HL-60 (cell line): ENCODE data around the gene C17orf100.

ENCODE experiments used
- DNase-seq, 2 experiments: peaks; one replicate each; pipeline ENCODE4 v3.0.0-alpha.2; 2010 to 2020; ENCODE audit warnings: low read depth in 1 of 2, low spot score in 1 of 2
- H3K27ac ChIP-seq: fragments of 250-450 bp; sonication (Bioruptor Pico); replicated peaks from 2 replicates; pipeline ENCODE4 v1.5.1; 2020; ENCODE audit warnings: mild to moderate bottlenecking, moderate library complexity
- H3K27me3 ChIP-seq: fragments of 250-450 bp; sonication (Bioruptor Pico); 2 replicates; pipeline ENCODE4 v1.5.1; 2021; ENCODE audit warnings: mild to moderate bottlenecking, moderate library complexity; ENCODE audit not compliant: insufficient read depth, poor library complexity, severe bottlenecking
- H3K4me3 ChIP-seq: replicated peaks from 2 replicates; pipeline ENCODE4 v1.5.1; 2011; ENCODE audit warnings: mild to moderate bottlenecking, control low read depth, low read length; ENCODE audit not compliant: insufficient read depth
- GABPA ChIP-seq: IDR thresholded peaks from 2 replicates; pipeline ENCODE4 v1.6.1; 2012; ENCODE audit warnings: low read depth
- POLR2AphosphoS5 ChIP-seq: IDR thresholded peaks from 2 replicates; pipeline ENCODE4 v1.6.1; 2012; ENCODE audit warnings: low read depth
- SPI1 ChIP-seq: IDR thresholded peaks from 2 replicates; pipeline ENCODE4 v1.6.1; 2012; ENCODE audit warnings: low read depth, mild to moderate bottlenecking, borderline replicate concordance
- TF ChIP-seq, protein P1 (sequence below): IDR thresholded peaks from one replicate; pipeline ENCODE4 v1.5.1; 2011; ENCODE audit warnings: low read length, control low read depth, inconsistent platforms; ENCODE audit not compliant: insufficient read depth
- TF ChIP-seq, protein P2 (sequence below): IDR thresholded peaks from 2 replicates; pipeline ENCODE4 v1.6.1; 2012; ENCODE audit warnings: low read depth; ENCODE audit not compliant: insufficient replicate concordance

Gene C17orf100

DNA sequence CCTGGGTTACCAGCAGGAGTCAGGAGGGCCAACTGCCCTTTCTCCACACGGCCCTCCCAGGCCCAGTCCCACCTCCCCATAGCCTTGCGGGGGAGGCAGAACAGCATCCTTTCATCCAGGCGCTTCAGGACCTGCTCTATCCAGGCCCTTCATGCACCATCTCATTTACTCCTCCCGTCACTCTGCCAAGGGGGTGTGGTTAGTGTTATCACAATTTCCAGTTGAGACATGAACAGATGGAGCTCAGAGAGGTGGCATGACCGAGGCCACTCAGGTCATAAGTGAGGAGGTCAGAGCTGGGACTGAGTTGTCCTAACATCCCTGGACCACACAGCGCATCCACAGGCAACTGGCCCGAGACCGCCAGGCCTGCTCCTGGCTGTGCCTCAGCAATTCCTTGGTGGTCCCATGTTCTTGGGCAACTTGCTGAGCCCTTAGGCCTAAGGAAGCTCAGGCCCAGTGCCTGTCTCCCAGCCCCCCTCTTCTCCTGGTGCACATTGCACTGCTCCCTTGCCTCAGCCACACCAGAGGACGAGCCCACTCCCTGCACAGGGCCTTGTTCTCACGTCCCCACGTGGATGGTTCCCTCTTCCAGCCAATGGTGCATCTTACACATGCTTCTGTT is 23.8 kb downstream of the C17orf100 start:
- TF ChIP-seq GABPA: no peak
- TF ChIP-seq POLR2AphosphoS5: no peak
- TF ChIP-seq, protein P1, sequence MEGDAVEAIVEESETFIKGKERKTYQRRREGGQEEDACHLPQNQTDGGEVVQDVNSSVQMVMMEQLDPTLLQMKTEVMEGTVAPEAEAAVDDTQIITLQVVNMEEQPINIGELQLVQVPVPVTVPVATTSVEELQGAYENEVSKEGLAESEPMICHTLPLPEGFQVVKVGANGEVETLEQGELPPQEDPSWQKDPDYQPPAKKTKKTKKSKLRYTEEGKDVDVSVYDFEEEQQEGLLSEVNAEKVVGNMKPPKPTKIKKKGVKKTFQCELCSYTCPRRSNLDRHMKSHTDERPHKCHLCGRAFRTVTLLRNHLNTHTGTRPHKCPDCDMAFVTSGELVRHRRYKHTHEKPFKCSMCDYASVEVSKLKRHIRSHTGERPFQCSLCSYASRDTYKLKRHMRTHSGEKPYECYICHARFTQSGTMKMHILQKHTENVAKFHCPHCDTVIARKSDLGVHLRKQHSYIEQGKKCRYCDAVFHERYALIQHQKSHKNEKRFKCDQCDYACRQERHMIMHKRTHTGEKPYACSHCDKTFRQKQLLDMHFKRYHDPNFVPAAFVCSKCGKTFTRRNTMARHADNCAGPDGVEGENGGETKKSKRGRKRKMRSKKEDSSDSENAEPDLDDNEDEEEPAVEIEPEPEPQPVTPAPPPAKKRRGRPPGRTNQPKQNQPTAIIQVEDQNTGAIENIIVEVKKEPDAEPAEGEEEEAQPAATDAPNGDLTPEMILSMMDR: no peak
- TF ChIP-seq, protein P2, sequence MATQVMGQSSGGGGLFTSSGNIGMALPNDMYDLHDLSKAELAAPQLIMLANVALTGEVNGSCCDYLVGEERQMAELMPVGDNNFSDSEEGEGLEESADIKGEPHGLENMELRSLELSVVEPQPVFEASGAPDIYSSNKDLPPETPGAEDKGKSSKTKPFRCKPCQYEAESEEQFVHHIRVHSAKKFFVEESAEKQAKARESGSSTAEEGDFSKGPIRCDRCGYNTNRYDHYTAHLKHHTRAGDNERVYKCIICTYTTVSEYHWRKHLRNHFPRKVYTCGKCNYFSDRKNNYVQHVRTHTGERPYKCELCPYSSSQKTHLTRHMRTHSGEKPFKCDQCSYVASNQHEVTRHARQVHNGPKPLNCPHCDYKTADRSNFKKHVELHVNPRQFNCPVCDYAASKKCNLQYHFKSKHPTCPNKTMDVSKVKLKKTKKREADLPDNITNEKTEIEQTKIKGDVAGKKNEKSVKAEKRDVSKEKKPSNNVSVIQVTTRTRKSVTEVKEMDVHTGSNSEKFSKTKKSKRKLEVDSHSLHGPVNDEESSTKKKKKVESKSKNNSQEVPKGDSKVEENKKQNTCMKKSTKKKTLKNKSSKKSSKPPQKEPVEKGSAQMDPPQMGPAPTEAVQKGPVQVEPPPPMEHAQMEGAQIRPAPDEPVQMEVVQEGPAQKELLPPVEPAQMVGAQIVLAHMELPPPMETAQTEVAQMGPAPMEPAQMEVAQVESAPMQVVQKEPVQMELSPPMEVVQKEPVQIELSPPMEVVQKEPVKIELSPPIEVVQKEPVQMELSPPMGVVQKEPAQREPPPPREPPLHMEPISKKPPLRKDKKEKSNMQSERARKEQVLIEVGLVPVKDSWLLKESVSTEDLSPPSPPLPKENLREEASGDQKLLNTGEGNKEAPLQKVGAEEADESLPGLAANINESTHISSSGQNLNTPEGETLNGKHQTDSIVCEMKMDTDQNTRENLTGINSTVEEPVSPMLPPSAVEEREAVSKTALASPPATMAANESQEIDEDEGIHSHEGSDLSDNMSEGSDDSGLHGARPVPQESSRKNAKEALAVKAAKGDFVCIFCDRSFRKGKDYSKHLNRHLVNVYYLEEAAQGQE: no peak
- no peak for TF ChIP-seq SPI1
- H3K4me3 ChIP-seq: no peak overlapping the region
- H3K27me3 ChIP-seq: no peaks in the 10 kb centered on the region
- DNase-seq: no peak
- H3K27ac ChIP-seq: no peak overlapping the region

DNA sequence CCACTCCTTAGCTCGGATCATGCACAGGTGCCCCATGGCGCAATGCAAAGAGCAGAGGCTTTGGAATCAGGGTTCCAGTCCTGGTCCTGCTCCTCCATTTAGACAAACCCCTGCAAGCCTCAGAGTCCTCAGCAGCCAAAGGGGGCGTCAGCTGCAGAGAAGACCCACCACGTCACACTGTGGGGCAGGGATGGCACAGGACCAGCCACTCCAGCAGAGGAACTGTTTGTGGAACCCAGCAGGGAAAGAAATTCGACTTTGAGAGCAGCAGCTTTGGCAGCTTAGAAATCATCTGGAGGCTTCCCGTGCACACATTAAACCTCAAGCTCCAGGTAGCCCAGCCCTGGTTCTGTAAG is 25.2 kb downstream of the C17orf100 start:
- no peak for TF ChIP-seq POLR2AphosphoS5
- Histone ChIP-seq H3K27ac (no peak overlapping the region), H3K27me3 (no peaks in the 10 kb centered on the region), H3K4me3 (no peak overlapping the region)
- DNase-seq: no peak

DNA sequence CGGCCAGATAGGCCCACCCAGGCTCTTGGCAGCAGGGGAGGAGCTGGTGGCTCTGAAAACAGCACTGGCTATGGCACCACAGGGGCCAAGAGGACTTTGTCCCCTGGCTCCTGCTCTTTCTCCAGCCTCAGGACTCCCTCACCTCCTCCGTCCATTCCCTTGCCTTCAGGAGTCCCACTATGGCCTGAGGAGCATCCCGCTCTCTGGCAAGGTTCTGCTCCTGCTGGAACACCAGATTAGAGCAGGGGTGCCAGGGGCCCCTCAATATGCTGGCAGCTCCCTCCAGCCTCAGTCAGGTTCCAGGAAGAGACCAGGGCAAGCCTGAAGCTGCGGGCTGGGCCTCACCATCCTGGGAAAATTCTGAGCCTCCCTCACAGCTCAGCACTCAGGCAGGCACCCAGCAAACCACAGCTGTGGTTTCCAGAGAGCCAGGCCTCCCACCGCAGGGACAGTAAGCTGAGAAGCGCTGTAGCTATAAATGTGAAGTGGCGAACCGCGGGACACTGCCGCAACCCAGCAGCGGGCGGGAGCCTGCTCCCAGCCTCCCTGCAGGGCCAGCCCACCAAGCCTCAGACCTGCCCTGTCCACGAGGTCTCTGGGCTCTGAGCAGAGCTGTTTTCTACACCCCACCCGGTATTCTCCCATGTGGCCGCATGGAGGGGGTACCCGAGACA is 25.7 kb downstream of the C17orf100 start:
- TF ChIP-seq SPI1 (no peak), POLR2AphosphoS5 (peak; percentile 77; the same call in 1 of the 2 replicates), GABPA (no peak)
- TF ChIP-seq, protein P2: no peak
- TF ChIP-seq, protein P1: no peak
- Histone ChIP-seq H3K27me3 (no peaks in the 10 kb centered on the region), H3K4me3 (no peak overlapping the region), H3K27ac (no peak overlapping the region)
- DNase-seq: peak in 1 of 2 experiments; percentile 59

DNA sequence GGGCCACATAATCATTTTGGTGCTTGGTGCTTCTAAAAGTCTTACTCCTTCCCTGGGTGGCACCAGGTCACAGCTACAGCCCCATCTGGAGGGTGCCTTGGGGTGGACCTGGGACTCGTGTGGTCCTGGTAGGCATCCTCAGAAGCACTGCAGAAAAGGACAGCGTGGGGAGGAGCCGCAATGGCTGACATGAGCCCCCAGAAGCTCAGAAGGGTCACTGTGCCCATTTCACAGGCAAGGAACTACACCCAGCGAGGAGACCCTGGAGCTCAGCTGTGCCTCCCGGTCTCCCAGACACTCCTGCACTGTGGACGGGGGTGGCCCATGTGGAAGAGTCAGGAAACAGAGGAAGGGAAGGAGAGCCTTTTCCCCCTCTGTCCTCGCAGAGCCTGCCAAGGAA is 26.4 kb downstream of the C17orf100 start:
- Histone ChIP-seq H3K27me3 (no peaks in the 10 kb centered on the region), H3K27ac (no peak overlapping the region), H3K4me3 (no peak overlapping the region)
- DNase-seq: no peak
- TF ChIP-seq, protein P1: no peak
- no peak for TF ChIP-seq POLR2AphosphoS5
- TF ChIP-seq, protein P2: no peak
- no peak for TF ChIP-seq SPI1
- no peak for TF ChIP-seq GABPA
